ENCODE measurements around the gene SRSF1. TPM values are rescaled to one million over a fixed set of nuclear protein-coding genes. Genes with fewer than 3 reads are reported as not detected.

The SRSF1 gene
- total and polyA plus RNA-seq, 7 donors: 90.6 to 214 (median 138) TPM

- Histone ChIP-seq H3K27ac (no peak overlapping the region), H3K4me1 (no peaks in the 10 kb centered on the region), H3K27me3 (no peaks in the 10 kb centered on the region), H3K36me3 (no peaks in the 10 kb centered on the region), H3K9me3 (no peaks in the 10 kb centered on the region), H3K4me3 (no peak overlapping the region)
- WGBS, 2 donors: 89 to 95% methylated on average over 9 of the region's 9 CpGs
- no peak for TF ChIP-seq POLR2AphosphoS5 (IDR thresholded peaks at IDR 0.05)
- TF ChIP-seq, protein P1, sequence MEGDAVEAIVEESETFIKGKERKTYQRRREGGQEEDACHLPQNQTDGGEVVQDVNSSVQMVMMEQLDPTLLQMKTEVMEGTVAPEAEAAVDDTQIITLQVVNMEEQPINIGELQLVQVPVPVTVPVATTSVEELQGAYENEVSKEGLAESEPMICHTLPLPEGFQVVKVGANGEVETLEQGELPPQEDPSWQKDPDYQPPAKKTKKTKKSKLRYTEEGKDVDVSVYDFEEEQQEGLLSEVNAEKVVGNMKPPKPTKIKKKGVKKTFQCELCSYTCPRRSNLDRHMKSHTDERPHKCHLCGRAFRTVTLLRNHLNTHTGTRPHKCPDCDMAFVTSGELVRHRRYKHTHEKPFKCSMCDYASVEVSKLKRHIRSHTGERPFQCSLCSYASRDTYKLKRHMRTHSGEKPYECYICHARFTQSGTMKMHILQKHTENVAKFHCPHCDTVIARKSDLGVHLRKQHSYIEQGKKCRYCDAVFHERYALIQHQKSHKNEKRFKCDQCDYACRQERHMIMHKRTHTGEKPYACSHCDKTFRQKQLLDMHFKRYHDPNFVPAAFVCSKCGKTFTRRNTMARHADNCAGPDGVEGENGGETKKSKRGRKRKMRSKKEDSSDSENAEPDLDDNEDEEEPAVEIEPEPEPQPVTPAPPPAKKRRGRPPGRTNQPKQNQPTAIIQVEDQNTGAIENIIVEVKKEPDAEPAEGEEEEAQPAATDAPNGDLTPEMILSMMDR (IDR thresholded peaks at IDR 0.05): no peak
- no peak for TF ChIP-seq EP300 (IDR thresholded peaks at IDR 0.05)
- no peak for TF ChIP-seq POLR2A (IDR thresholded peaks at IDR 0.05)
- intact Hi-C loops (cut with DNase I): no loop called here
- DNase-seq: no peak
Observed at GRCh38 chr17:58020401-58020800, 13.4 kb upstream of the SRSF1 start.

DNA sequence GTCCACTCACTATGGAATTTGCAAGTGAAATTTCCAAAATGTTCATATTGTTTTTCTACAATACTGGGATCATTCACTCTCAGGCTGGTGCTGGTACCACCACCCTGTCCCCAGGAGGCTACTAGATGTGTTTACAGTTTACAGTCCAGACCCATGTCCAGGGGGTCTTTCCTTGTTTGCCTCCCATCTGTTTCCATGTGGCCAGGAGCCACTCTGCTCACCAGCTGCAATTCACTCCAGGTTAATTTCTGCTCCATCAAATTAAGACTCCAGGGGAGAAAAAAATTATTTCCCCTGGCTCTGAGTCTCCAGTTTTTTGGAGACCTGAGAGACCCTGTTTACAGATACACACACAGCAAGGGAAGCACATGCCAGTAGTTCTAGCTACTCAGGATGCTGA lies 12.5 kb upstream of the SRSF1 start:
- intact Hi-C loops (cut with DNase I): no loop called here
- Histone ChIP-seq H3K4me3 (no peak overlapping the region), H3K4me1 (no peaks in the 10 kb centered on the region), H3K9me3 (no peaks in the 10 kb centered on the region), H3K27ac (no peak overlapping the region), H3K27me3 (no peaks in the 10 kb centered on the region), H3K36me3 (no peaks in the 10 kb centered on the region)
- no peak for DNase-seq
- TF ChIP-seq EP300 (IDR thresholded peaks at IDR 0.05): no peak
- TF ChIP-seq, protein P1 (IDR thresholded peaks at IDR 0.05): no peak
- no peak for TF ChIP-seq POLR2A (IDR thresholded peaks at IDR 0.05)
- no peak for TF ChIP-seq POLR2AphosphoS5 (IDR thresholded peaks at IDR 0.05)

DNA sequence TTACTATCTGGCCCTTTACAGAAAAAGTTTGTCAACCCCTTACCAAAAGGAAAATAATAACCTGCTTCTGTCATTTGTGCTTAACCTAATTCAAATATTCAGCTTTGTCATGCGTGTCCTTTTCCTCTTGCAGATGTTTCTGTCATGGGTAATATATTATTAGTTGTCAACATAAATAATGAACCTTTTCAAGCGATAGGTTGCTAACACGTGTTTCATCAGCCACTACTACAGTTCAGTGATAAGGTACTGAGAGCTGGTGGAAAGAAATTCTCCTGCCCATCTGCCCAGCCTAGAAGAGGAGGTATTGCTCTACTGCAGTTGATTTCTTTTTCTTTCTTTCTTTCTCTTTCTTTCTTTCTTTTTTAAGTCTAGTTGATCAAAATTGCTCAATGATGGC lies 12.0 kb upstream of the SRSF1 start:
- 74 to 85% methylated on average over 3 of the region's 3 CpGs for WGBS, 2 donors
- Histone ChIP-seq H3K27ac (no peak overlapping the region), H3K27me3 (no peaks in the 10 kb centered on the region), H3K9me3 (no peaks in the 10 kb centered on the region), H3K4me3 (no peak overlapping the region), H3K4me1 (no peaks in the 10 kb centered on the region), H3K36me3 (no peaks in the 10 kb centered on the region)
- intact Hi-C loops (cut with DNase I): no loop called here
- DNase-seq: no peak
- no peak for TF ChIP-seq EP300 (IDR thresholded peaks at IDR 0.05)
- TF ChIP-seq, protein P1 (IDR thresholded peaks at IDR 0.05): no peak
- TF ChIP-seq POLR2A (IDR thresholded peaks at IDR 0.05): no peak
- no peak for TF ChIP-seq POLR2AphosphoS5 (IDR thresholded peaks at IDR 0.05)

DNA sequence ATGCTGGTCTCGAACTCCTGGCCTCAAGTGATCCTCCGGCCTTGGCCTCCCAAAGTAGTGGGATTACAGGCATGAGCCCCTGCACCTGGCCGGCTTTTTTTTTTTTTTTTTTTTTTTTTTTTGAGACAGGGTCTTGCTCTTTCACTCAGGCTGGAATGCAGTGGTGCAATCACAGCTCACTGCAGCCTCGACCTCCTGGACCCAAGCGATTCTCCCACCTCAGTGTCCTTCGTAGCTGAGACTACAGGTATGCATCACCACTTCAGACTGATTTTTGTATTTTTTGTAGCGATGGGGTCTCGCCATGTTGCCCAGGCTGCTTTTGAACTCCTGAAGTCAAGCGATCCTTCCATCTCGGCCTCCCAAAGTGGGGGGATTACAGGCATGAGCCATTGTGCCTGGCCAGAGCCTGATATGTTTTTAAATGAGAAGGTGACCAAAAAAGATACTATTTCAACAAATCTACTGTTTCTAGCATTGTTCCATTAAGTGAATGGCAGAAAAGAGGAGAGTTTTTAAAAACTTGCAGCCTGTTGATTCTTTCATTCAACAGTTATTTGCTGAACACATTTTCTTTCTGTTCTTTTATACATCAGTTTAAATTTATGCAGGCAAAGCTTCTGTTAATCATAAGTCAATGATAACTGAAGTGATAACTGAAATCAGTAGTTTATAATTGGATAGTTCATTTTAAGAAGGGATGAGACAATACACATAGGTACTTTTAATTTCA lies 3.2 kb upstream of the SRSF1 start:
- DNase-seq: no peak
- H3K4me3 ChIP-seq: no peak overlapping the region
- H3K4me1 ChIP-seq: peaks cover 0 to 18% (median 16%) of the 10 kb centered on the region in 4 donors
- no peak for TF ChIP-seq EP300 (IDR thresholded peaks at IDR 0.05)
- TF ChIP-seq, protein P1 (IDR thresholded peaks at IDR 0.05): no peak
- no peak for TF ChIP-seq POLR2A (IDR thresholded peaks at IDR 0.05)
- TF ChIP-seq POLR2AphosphoS5 (IDR thresholded peaks at IDR 0.05): no peak
- intact Hi-C loops (cut with DNase I): no loop called here
- H3K9me3 ChIP-seq: no peaks in the 10 kb centered on the region
- H3K27me3 ChIP-seq: no peaks in the 10 kb centered on the region
- WGBS, 2 donors: 96 to 98% methylated on average over 10 of the region's 10 CpGs
- peaks cover 0 to 6% (median 5%) of the 10 kb centered on the region in 4 donors for H3K36me3 ChIP-seq
- H3K27ac ChIP-seq: no peak overlapping the region

All from sigmoid colon (tissue), 7 donors.